HG03432 (cell line): ENCODE measurements around the gene LGALS4.
"Not testable (repeated sequence)": the region's sequence is repeated elsewhere in the genome, so short reads cannot be mapped to it uniquely, and the experiment has no call there.

Experiments used
- ATAC-seq: cut with Tn5 transposase; IDR thresholded peaks from one replicate; pipeline ENCODE4 v1.9.1; 2021; ENCODE audit warnings: mild to moderate bottlenecking, moderate library complexity; ENCODE audit not compliant: unreplicated experiment

LGALS4 gene

DNA sequence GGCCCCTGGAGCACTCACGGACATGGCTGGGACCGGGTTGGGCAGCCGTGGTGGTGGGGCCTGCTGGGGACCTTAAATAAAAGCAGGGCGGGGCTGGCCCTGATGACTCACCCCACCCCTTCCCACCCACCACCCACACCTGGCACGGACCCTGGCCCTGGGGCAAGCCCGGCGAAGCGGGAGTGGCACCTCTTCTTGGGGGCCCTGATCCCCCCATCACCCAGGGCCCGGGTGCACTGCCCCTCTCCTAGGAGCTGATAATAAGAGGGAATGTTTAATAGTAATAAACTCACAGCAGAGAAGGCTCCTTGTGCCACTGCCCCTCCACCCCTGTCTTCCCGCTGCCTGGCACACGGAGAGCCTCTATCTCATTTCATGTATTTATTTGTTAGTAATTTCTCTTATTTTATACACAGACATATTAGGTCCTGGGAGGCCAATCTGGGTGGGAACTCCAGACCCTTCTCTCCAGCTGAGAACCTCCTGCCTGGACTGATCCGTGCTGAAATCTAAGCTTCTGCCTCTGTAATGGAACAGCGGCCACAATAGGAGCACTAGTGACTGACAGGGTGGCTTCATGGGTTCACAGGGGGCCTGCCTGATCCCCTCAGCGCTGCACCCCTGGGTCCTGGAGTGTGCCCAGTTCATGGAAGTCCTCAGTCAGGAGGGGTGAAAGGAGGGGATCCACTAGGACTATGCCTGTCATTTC, 39.1 kb downstream of the LGALS4 start, which contains the start of gene LGALS7:
Gene LGALS7 (minus strand): TSS at position 49 of the 709 bp plus-strand sequence. CDS start 25 bp downstream, at position 24.
- no peak for ATAC-seq

DNA sequence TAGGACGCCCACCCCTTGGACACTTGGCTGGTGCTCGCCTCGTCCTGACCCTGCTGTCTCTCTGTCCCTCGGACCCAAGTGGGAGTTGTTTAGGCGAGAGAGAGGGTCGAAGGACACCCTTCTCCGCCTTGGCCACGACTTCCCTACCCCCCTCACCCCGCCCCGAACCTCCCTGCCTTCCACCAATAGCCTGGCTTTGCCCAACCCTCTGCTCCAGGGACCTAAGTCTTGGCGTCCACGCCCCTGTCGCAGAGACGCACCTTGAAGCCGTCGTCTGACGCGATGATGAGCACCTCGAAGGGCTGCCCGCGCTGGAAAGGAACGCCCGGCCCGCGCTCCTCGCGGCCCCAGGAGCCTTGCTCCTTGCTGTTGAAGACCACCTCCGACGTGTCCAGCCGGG, 41.2 kb downstream of the LGALS4 start:
- not testable (repeated sequence) for ATAC-seq

DNA sequence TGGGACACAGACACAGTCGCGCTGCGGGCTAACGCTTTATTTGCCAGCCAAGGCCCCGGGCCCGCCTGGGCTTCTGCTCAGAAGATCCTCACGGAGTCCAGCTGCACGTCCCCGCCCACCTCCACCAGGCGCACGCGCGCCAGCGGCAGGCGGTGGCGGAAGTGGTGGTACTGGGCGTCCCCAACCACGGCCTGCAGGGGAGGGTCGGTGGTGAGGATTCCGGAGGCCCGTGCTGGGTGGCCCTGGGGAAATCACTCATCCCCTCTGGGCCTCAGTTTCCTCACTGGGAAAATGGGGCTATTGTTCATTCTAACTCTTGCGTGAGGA, 41.8 kb downstream of the LGALS4 start:
- ATAC-seq, result peak; percentile 53

DNA sequence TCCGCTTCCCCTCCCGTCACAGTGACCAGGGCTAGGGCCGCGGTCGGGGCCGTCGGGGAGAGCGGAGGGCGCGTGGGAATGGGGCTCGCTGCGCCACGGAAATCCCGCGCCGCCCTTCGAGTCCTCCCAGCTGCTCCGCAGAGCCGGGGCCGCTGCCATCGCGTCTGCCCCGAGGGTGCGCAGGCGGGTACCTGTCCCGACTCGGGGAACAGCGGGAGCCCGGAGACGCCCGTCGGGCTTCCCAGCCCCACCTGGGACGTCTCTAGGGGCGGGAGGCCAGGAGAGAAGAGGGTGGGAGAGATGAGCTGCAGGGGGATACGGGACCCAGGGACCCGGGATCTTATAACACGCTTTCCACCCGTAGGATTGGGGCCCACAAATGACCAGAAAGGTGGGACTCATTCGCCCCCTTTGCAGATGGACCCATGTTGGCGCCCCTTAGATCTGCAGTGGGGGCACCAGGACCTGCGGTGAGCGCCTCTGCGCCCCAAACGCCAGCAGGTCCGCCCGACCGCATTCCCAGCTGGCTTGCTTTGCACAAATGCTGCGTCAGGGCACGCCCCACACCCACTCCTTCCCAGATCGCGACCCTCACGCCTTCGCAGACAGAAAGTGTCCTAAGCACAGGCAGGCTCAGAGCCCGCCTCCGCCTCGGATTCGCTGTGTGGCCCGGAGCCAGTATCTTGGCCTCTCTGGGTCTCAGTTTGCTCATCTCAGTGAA, 42.4 kb downstream of the LGALS4 start:
- ATAC-seq, result peak; percentile 15

DNA sequence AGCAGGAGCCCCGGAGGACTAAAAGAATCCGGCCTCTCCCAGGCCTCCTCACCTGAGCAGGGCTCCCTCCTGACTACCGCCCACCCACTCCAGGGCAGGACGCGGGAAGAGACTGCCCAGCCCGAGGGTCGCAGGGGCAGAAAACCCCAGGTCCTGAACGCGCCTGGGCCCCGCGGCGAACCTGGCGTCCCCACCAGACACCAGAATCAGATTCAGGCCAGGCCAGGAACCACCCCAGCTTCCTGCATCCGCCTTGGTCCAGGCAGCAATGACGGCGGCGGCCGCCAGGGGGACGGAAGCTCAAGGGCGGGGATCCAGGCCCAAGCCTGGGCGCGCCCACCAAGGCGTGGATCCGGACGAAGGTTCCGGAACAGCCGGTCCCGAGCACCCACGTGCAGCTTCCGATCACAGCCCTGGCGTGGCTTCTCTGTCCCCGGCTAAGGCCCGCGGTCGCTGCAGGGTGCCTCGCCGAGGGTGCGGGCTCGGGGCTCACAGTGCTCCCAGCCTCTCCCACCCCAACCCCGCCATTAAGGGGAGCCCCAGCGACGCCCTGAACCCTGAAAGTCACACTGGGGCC, 43.0 kb downstream of the LGALS4 start:
- peak; percentile 68 for ATAC-seq

DNA sequence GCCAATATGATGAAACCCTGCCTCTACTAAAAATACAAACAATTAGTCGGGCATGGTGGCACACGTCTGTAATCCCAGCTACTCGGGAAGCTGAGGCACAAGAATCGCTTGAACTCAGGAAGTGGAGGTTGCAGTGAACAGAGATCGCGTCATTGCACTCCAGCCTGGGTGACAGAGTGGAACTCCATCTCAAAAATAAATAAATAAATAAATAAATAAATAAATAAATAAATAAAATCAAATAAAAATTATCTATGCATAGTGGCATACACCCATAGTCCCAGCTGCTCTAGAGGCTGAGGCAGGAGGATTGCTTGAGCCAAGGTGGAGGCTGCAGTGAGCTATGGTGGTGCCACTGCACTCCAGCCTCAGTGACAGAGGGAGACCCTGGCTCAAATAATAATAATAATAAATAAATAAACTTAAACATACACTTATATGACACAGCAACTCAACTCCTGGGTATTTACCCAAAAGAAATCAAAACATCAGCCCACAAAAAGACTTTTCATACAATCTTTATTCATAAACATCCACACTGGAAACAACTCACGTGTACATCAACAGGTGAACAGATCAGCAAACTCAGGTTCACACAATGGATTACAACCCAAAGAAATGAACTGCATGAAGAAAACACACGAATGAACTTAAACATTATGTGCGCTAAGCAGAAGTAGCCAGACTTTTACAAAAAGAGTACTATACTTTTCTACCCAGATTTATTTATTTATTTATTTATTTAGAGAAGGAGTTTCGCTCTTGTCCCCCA, 46.3 kb downstream of the LGALS4 start:
- ATAC-seq, result no peak

DNA sequence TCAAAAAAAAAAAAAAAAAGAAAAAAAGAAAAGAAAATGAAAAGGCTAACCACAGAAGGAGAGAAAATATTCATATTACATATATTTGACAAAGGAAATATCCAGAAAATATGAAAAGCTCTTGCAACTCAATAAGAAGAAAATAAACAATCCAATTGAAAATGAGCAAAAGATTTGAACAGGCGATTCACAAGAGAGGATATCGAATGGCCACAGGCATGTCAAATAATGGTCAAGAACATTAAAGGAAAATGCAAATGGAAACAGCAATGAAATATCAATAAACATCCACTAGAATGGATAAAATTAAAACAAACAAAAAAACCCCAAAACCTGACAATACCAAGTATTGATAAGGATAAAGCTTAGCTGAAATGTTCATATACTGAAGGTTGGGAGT, 47.5 kb downstream of the LGALS4 start:
- no peak for ATAC-seq

DNA sequence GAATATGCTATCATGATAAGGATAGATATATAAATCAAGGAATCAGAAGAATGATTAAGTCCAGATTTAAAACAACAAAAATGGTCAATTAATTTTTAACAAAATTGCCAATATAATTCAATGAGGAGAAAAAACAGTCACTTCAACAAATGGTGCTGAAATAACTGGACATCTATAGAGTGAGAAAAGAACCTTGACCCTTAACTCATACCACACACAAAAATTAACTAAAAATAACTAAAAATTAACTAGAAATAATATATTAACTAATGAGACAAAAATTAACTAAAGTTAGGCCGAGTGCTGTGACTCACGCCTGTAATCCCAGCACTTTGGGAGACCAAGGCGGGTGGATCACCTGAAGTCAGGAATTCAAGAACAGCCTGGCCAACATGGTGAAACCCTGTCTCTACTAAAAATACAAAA, 48.9 kb downstream of the LGALS4 start:
- ATAC-seq, result no peak

DNA sequence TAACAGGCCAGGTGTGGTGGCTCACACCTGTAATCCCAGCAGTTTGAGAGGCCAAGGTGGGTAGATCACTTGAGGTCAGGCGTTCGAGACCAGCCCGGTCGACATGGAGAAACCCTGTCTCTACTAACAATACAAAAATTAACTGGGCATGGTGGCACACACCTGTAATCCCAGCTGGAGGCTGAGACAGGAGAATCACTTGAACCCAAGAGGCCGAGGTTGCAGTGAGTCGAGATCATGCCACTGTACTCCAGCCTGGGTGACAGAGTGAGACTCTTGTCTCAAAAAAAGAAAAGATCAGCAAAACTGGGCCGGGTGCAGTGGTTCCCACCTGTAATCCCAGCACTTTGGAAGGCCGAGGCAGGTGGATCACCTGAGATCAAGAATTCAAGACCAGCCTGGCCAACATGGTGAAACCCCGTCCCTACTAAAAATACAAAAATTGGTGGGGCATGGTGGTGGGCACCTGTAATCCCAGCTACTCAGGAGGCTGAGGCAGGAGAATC, 50.8 kb downstream of the LGALS4 start:
- not testable (repeated sequence) for ATAC-seq

DNA sequence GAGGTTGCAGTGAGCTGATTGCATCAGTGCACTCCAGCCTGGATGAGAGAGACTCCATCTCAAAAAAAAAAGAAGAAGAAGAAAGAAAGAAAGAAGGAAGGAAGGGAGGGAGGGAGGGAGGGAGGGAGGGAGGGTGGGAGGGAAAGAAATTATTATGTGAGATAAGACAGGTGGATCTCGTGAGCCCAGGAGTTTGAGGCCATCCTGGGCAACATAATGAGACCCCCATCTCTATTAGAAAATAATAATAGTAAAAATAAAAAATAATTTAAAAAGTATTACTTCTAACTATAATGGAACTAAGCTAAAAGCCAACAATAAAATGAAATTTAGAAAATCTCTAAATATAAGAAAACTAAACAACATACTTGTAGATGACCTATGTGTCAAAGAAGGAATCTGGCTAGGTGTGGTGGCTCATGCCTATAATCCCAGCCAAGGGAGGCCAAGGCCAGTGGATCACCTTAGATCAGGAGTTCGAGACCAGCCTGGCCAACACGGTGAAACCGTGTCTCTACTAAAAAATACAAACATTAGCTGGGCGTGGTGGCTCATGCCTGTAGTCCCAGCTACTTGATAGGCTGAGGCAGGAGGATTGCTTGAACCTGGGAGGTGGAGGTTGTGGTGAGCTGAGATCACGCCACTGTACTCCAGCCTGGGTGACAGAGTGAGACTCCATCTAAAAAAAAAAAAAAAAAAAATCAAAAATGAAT, 51.8 kb downstream of the LGALS4 start:
- ATAC-seq, result not testable (repeated sequence)

DNA sequence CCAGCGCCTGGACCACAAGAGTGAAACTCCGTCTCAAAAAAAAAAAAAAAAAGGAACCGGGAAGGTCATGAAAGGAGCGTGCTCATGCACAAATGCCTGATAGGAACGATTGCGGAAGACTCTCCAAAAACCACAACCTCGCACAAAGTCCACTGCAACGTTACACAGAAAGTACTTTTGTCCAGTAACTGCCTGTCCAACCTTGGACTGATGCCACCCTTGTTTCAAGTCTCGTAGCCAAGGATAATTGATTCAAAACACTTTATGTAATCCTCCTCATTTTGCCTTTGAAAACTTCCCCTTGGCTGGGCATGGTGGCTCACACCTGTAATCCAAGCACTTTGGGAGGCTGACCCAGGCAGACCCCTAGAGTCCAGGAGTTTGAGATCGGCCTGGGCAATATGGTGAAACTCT, 53.1 kb downstream of the LGALS4 start:
- ATAC-seq, result no peak

DNA sequence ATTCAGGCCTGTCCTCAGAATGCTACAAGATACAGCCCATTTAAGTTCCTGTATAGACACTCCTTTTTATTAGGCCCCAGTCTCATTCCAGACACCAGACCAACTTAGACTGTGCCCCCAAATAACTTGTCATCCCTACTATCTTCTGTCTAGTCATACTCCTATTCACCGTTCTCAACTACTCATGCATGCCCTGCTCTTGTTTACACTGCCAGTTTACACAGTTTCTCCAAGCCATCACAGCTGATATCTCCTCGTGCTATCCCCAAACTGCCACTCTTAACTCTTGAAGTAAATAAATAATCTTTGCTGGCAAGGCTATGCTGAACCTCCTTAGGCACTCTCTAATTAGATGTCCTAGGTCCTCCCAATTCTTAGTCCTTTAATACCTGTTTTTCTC, 58.5 kb downstream of the LGALS4 start:
- not testable (repeated sequence) for ATAC-seq

DNA sequence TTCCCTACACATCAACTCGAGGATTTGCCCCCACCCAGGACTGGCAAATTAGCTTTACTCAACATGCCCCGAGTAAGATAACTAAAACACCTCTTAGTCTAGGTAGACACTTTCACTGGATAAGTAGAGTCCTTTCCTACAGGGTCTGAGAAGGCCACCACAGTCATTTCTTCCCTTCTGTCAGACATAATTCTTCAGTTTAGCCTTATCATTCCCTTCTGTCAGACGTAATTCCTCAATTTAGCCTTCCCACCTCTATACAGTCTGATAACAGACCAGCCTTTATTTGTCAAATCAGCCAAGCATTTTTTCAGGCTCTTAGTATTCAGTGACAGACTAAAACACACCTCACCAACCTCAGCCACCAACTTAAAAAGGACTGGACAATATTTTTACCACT, 59.0 kb downstream of the LGALS4 start:
- ATAC-seq, result not testable (repeated sequence)
